RPMI7951 (cell line): ENCODE data around the gene NDUFAF2. TPM values are rescaled to one million over a fixed set of nuclear protein-coding genes. Genes with fewer than 3 reads are reported as not detected.
"Not testable (repeated sequence)": the region's sequence is repeated elsewhere in the genome, so short reads cannot be mapped to it uniquely, and the experiment has no call there.

Experiments used
- DNase-seq: peaks from one replicate; pipeline ENCODE4 v3.0.0-alpha.2; 2012; ENCODE audit warnings: low read depth
- total RNA-seq: library from RNA; depleted of rRNA; stranded (reverse); fragments of >200 nt; shearing (Covaris generic); gene quantifications from 2 replicates; pipeline ENCODE4 v1.2.3, GENCODE V29; 2014

Gene NDUFAF2
- total RNA-seq, 1 experiment from 2014 or later, result 45.4 TPM

DNA sequence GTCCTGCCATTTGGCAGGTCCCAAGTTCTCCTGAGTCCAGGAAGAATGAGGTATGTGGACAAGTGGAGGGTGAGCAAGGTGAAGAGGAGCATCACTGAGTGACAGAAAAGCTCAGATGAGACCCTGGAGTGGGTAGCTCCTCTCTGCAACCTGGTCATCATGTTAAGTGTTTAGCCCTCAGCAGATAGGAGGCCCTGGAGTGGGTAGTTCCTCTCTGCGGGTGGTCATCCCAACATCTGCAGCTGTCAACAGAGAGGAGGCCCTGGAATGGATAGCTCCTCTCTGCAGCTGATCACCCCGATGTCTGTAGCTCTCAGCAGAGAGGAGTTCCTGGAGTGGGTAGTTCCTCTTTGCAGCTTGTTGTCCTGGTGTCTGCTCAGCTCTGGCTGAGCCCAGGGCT lies 48.4 kb downstream of the NDUFAF2 start:
- DNase-seq, result no peak

DNA sequence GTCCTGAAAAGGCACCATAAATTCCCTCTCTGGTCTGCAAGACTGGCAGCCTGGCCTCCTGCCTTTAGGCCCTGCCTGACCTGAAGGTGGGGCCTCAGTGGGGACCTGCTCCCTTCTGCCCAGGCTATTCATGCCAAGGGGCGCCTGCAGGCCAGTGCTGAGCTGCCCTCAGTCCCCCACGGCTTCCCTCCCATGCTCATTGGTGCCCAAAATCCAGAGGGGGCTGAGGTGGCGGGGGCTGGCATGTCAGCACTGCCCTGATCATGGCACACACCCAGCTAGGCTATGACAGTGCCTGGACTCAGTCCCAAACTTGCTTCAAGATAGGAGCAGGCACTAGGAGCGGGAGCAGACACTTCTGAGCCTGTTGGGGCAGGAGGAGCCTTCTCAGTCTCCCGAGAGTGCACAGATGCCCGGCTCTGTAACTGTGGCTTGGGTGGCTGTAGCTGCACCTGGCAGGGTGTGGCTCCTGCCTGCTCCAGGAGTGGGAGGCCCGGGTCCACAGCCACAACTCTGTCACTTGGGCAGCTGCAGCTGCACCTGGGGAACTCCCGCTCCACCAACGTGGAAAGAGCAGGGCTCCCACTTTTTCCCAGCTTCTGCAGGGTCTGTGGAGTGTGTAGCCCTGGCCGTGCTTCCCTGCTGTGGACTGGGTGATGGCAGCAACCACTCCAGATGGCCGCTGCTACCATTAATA lies 49.0 kb downstream of the NDUFAF2 start:
- DNase-seq, result no peak

DNA sequence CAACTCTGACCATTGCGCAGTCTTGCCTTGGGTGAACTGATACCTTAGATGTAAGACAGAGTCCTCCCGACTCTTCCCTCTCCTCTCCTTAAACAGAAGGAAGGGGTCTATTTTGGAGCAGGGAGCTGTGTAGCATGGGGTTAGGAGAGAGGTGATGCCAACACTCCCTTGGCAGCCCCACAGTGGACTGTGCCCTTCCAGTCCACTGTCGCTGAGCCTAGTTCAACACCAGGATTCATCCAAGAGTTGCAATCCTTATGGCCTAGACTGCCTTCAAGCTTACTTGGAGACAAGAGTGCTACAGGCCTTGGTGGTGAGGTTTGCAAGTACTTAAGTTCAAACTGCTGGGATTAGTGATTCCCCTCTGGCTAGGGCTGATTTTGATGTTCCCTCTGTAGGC lies 51.4 kb downstream of the NDUFAF2 start:
- DNase-seq, result no peak

DNA sequence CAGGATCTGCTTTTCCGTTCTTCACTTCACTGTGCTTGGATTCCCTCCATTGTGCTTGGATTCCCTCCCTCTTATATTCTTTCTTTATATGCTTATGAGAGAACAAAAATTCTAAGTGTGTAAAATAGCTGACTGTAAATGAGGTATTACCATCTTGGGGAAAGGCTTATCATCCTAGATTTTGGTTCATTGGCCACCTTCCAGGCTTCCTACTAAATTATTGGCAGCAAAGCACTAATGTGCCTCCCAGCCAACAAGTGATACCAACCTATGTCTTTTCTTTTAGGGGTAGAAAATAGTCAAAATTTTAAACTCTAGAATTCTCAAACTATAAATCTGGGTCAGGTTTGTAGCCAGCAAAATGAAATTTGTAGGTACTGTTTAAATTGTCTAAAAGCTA lies 52.7 kb downstream of the NDUFAF2 start:
- DNase-seq, result no peak

GRCh38 chr5:61000887-61001286 lies 55.9 kb downstream of the NDUFAF2 start:
- DNase-seq, result peak; percentile 78

- DNase-seq, result no peak
These were observed 56.6 kb downstream of the NDUFAF2 start for GRCh38 chr5:61001647-61002046.

GRCh38 chr5:61002611-61003355 lies 57.8 kb downstream of the NDUFAF2 start:
- DNase-seq, result no peak

- DNase-seq, result no peak
These were observed 59.4 kb downstream of the NDUFAF2 start for GRCh38 chr5:61004448-61004847.

DNA sequence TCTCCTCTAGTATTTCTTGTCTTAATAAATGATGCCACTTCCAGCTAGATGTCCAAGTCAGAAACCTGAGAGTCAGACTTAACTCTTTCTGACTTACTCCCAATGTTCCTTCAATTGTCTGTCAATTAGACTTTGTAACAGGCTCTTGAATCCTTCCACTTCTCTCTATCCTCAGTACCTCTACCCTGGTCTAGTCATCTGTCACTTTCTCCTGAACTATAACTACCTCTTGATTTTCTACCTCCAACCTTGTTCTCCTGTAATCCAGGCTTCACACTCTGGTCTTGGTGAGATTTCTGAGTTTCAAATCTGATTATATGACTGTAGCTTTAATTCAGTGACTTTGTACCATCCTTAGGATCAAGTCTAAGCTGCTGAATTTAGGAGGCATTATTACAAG lies 64.9 kb downstream of the NDUFAF2 start:
- no peak for DNase-seq

- peak; percentile 17 for DNase-seq
These were observed 65.8 kb downstream of the NDUFAF2 start for GRCh38 chr5:61010467-61011454.

- no peak for DNase-seq
These were observed 73.1 kb downstream of the NDUFAF2 start for GRCh38 chr5:61018062-61018461.

GRCh38 chr5:61019642-61020041 lies 74.6 kb downstream of the NDUFAF2 start:
- DNase-seq, result no peak

- DNase-seq, result peak; percentile 29
These were observed 75.4 kb downstream of the NDUFAF2 start for GRCh38 chr5:61020415-61020814.

- DNase-seq, result peak; percentile 21
These were observed 78.1 kb downstream of the NDUFAF2 start for GRCh38 chr5:61023131-61023530.

DNA sequence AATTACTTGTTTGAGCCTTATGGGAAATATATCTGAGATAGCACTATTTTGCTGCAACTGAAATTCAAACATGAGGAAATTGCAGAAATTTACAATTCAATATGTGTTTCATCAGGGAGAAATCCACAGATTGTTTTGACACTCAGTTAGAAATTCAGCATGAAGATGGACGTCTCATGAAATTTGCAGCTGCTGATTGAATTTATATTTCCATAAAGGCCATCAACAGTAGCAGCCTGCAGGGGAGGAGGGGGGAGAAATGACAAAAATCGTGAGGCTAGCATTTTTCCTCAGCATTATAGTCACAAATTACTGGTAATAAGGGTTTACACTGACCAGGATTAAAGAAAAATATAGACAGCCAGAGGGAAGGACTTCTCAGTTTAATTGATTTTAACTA lies 81.0 kb downstream of the NDUFAF2 start:
- DNase-seq, result no peak

GRCh38 chr5:61028382-61028781 lies 83.4 kb downstream of the NDUFAF2 start:
- DNase-seq, result no peak

DNA sequence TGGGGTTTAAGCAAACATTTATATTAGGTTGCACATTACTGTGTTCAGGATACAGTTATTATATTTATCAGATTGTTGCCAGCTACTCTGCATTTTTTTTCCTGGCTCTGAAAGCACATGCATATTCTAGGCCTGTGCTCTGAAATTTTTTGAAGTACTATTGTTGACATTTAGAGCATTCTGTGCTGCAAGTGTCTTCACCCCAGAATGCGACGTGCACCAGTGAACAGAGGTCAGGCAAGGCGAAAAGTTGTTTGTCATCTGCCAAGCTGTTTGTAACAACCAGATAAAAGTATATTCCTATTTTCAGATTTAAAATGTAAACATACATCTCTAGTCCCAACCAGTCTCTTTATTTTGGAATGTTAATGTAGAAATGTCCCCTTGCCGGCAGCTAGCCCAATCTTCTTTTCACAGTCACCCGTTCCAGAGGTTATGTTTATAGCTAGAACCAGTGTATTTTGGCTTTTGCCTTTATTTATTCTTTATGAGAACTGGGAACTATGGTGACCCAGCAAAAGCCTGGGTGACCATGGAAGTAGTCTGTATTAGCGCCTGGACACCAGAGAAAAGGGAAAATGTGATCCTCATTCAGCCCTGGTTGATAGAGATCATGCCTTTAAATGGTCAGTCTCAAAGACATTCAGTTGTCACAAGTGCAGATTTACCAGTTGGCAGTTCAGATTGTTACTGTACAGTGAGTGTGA lies 84.6 kb downstream of the NDUFAF2 start:
- DNase-seq, result no peak

- peak; percentile 41 for DNase-seq
These were observed 85.1 kb downstream of the NDUFAF2 start for GRCh38 chr5:61030163-61030482.

DNA sequence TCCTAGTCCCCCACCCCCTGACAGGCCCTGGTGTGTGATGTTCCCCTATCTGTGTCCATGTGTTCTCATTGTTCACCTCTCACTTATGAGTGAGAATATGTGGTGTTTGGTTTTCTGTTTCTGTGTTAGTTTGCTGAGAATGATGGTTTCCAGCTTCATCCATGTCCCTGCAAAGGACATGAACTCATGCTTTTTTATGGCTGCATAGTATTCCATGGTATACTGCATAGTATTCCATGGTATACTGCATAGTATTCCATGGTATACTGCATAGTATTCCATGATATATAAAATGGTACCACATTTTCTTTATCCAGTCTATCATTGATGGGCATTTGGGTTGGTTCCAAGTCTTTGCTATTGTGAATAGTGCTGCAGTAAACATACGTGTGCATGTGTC lies 86.3 kb downstream of the NDUFAF2 start:
- DNase-seq, result not testable (repeated sequence)

DNA sequence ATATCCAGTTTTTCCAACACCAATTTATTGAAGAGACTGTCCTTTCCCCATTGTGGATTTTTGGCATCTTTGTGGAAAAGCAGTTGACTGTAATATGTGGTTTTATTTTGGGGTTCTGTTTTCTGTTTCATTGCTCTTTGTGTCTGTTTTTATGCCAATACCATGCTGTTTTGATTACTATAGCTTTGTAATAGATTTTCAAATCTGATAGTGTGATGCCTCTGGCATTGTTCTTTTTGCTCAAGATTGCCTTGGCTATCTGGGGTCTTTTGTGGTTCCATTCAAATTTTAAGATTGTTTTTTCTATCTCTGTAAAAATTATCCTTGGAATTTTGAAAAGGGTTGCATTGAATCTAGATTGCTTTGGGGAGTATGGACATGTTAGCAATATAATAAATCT lies 99.5 kb downstream of the NDUFAF2 start:
- no peak for DNase-seq

DNA sequence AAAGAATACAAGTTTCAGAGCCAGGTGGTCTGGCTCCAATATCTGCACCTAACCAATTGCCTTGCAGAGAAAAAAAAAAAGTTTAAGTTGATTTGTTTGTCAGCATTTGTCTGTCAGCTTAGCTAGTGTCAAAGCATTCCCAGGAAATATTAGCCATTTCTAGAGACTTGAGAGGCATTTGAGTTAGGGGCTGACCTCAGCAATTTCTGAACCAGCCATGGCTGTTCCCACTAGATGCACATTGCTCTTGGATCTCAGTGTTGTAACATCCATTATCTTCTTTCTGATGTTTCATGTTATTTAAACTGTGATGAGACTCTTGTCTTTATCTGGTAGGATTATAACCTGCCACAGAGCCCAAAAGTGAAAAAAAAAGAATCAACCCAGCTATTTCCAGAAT lies 102.3 kb downstream of the NDUFAF2 start:
- DNase-seq, result no peak

- DNase-seq, result peak; percentile 76
These were observed 103.5 kb downstream of the NDUFAF2 start for GRCh38 chr5:61048534-61048933.
